Loucy (cell line): ENCODE data around the gene ESR1.

Experiments
- CTCF ChIP-seq: fragments of 200-600 bp; sonication (generic); conservative IDR thresholded peaks from 2 replicates; pipeline ENCODE4 v1.5.1; 2014; ENCODE audit warnings: mild to moderate bottlenecking, antibody characterized with exemption, low read length
- EZH2phosphoT487 ChIP-seq: fragments of 200-600 bp; IDR thresholded peaks from 2 replicates; pipeline ENCODE4 v1.6.1; 2018; ENCODE audit warnings: antibody characterized with exemption, mild to moderate bottlenecking, moderate library complexity, borderline replicate concordance

DNA sequence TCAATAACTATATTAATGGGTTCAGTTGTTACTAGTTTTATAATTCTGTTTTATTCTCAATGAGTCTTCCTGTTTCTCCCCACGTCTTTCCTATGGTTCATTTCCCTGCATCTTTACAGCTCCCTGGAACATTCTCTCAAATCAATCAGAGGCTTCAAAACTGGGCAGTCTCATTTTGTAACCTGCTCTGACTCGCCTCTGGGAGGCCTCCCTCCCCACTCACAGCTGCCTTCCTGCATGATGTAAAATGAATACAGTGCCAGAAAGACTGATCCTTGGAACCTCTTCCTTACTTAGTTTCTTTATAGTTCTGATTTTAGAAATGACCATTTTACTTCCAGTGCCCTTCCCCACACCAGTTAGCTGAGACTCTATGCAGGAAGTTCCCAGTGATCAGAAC lies 103.9 kb downstream of the ESR1 start:
- TF ChIP-seq CTCF (no peak), EZH2phosphoT487 (no peak)
